GM12878 (cell line): ENCODE data around the gene VASH2. TPM values are rescaled to one million over a fixed set of nuclear protein-coding genes. Genes with fewer than 3 reads are reported as not detected.
A peak's percentile ranks its signal among the peaks of the same experiment; 100 is the strongest.

Experiments
- CEBPB ChIP-seq, 2 experiments: fragments of 150-350 bp in 1 of 2; IDR thresholded peaks; 2 replicates each; pipeline ENCODE4 v1.6.1; 2012 to 2014; ENCODE audit warnings: low read depth in 2 of 2, low read length in 2 of 2, borderline replicate concordance in 1 of 2, inconsistent platforms in 1 of 2
- EGR1 ChIP-seq, 2 experiments: IDR thresholded peaks; 1 replicate in 1 of 2; 2 replicates in 1 of 2; pipeline ENCODE4 v1.6.1; 2011 to 2012; ENCODE audit warnings: low read depth in 2 of 2, low read length in 2 of 2, borderline replicate concordance in 1 of 2, mild to moderate bottlenecking in 1 of 2, moderate library complexity in 1 of 2
- HCFC1 ChIP-seq: fragments of 150-350 bp; IDR thresholded peaks from 2 replicates; pipeline ENCODE4 v1.6.1; 2014; ENCODE audit warnings: low read length
- MTA3 ChIP-seq: IDR thresholded peaks from 2 replicates; pipeline ENCODE4 v1.6.1; 2012; ENCODE audit warnings: low read length, inconsistent platforms, borderline replicate concordance
- NFIC ChIP-seq: IDR thresholded peaks from 2 replicates; pipeline ENCODE4 v1.6.1; 2012; ENCODE audit warnings: low read depth, mild to moderate bottlenecking, inconsistent platforms, low read length, moderate library complexity
- SP1 ChIP-seq: IDR thresholded peaks from one replicate; pipeline ENCODE4 v1.6.1; 2011; ENCODE audit warnings: low read depth, low read length
- SRF ChIP-seq, 2 experiments: IDR thresholded peaks; 2 replicates each; pipeline ENCODE4 v1.6.1; 2011; ENCODE audit warnings: low read depth in 2 of 2, low read length in 2 of 2, mild to moderate bottlenecking in 1 of 2, moderate library complexity in 1 of 2
- TBL1XR1 ChIP-seq: IDR thresholded peaks from 2 replicates; pipeline ENCODE4 v1.6.1; 2012; ENCODE audit warnings: low read depth, low read length, improper control_type of control experiment
- TCF7 ChIP-seq: IDR thresholded peaks from 2 replicates; pipeline ENCODE4 v1.6.1; 2014; ENCODE audit warnings: antibody characterized with exemption, borderline replicate concordance
- polyA plus RNA-seq, 11 experiments: library from polyadenylated mRNA; depleted of rRNA in 4 of 11; unstranded in 6 of 11; stranded (reverse) in 5 of 11; fragments of >200 nt; fragmentation: Nextera tagmentation in 4 of 11; fragmentation: Illumina TruSeq in 1 of 11; extraction: Ambion mirVana in 4 of 11; extraction: Trizol in 1 of 11; gene quantifications; 1 replicate in 1 of 11; 2 replicates in 10 of 11; pipeline versions ENCODE4 v1.2.1 to v1.2.3, GENCODE V29; 2011 to 2016; ENCODE audit warnings: inconsistent platforms in 2 of 11, missing spikeins in 2 of 11, low read depth in 1 of 11
- total RNA-seq, 4 experiments: library from RNA; depleted of rRNA in 3 of 4; stranded (reverse); fragments of >200 nt in 3 of 4; fragmentation: Illumina TruSeq in 1 of 4; extraction: Trizol in 1 of 4; gene quantifications; 2 replicates each; pipeline versions ENCODE4 v1.2.1 to v1.2.3, GENCODE V29; 2013 to 2021
- TF ChIP-seq, protein P1 (sequence below): IDR thresholded peaks from 2 replicates; pipeline ENCODE4 v1.6.1; 2012; ENCODE audit warnings: mild to moderate bottlenecking, low read depth, low read length
- TF ChIP-seq, protein P2 (sequence below): fragments of 450-650 bp; IDR thresholded peaks from 2 replicates; pipeline ENCODE4 v1.6.1; 2017; ENCODE audit warnings: mild to moderate bottlenecking, moderate library complexity
- TF ChIP-seq, protein P3 (sequence below): IDR thresholded peaks from 2 replicates; pipeline ENCODE4 v1.6.1; 2012; ENCODE audit warnings: low read depth, low read length, improper control_type of control experiment

Gene VASH2
- total and polyA plus RNA-seq, 10 of the 15 experiments (the other 5 are each of a cell fraction or from before 2014, with no cell fraction given): 5.4 to 29.7 (median 21.7) TPM

DNA sequence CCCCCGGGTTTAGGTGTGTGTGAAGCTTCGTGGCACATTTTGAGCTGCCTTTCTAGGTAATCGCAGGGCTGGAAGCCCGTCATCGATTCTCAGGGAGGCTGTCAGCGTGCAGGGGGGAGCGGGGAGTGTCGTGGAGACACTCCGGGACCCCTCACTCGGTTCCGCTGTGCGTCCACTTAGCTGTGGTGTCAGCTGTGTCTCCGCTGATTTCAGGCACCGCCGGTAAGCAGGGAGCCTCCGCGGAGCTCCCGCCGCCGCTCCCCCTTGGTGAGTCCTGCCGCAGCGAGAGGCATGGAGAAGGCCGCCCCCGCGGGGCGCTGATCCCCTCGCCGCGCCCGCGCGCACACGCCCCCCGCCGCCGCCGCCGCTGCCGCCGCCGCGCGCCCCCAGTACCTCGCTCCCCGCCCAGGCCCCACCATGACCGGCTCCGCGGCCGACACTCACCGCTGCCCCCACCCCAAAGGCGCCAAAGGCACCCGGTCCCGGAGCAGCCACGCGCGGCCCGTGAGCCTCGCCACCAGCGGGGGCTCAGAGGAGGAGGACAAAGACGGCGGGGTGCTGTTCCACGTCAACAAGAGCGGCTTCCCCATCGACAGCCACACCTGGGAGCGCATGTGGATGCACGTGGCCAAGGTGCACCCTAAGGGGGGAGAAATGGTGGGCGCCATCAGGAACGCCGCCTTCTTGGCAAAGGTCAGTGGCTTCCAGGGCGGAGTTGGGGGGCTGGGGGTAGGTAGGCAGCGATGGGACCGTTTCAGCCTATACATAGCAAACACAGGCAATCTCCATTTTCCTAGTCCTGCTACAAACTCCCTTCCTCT is 995 bp downstream of the VASH2 start (continued):
- no peak for TF ChIP-seq CEBPB (IDR thresholded peaks at IDR 0.05; ENCODE audit: borderline replicate concordance in 1 of 2, low read depth in 2 of 2, low read length in 2 of 2)
- TF ChIP-seq, protein P1, sequence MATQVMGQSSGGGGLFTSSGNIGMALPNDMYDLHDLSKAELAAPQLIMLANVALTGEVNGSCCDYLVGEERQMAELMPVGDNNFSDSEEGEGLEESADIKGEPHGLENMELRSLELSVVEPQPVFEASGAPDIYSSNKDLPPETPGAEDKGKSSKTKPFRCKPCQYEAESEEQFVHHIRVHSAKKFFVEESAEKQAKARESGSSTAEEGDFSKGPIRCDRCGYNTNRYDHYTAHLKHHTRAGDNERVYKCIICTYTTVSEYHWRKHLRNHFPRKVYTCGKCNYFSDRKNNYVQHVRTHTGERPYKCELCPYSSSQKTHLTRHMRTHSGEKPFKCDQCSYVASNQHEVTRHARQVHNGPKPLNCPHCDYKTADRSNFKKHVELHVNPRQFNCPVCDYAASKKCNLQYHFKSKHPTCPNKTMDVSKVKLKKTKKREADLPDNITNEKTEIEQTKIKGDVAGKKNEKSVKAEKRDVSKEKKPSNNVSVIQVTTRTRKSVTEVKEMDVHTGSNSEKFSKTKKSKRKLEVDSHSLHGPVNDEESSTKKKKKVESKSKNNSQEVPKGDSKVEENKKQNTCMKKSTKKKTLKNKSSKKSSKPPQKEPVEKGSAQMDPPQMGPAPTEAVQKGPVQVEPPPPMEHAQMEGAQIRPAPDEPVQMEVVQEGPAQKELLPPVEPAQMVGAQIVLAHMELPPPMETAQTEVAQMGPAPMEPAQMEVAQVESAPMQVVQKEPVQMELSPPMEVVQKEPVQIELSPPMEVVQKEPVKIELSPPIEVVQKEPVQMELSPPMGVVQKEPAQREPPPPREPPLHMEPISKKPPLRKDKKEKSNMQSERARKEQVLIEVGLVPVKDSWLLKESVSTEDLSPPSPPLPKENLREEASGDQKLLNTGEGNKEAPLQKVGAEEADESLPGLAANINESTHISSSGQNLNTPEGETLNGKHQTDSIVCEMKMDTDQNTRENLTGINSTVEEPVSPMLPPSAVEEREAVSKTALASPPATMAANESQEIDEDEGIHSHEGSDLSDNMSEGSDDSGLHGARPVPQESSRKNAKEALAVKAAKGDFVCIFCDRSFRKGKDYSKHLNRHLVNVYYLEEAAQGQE: no peak
- TF ChIP-seq, protein P2, sequence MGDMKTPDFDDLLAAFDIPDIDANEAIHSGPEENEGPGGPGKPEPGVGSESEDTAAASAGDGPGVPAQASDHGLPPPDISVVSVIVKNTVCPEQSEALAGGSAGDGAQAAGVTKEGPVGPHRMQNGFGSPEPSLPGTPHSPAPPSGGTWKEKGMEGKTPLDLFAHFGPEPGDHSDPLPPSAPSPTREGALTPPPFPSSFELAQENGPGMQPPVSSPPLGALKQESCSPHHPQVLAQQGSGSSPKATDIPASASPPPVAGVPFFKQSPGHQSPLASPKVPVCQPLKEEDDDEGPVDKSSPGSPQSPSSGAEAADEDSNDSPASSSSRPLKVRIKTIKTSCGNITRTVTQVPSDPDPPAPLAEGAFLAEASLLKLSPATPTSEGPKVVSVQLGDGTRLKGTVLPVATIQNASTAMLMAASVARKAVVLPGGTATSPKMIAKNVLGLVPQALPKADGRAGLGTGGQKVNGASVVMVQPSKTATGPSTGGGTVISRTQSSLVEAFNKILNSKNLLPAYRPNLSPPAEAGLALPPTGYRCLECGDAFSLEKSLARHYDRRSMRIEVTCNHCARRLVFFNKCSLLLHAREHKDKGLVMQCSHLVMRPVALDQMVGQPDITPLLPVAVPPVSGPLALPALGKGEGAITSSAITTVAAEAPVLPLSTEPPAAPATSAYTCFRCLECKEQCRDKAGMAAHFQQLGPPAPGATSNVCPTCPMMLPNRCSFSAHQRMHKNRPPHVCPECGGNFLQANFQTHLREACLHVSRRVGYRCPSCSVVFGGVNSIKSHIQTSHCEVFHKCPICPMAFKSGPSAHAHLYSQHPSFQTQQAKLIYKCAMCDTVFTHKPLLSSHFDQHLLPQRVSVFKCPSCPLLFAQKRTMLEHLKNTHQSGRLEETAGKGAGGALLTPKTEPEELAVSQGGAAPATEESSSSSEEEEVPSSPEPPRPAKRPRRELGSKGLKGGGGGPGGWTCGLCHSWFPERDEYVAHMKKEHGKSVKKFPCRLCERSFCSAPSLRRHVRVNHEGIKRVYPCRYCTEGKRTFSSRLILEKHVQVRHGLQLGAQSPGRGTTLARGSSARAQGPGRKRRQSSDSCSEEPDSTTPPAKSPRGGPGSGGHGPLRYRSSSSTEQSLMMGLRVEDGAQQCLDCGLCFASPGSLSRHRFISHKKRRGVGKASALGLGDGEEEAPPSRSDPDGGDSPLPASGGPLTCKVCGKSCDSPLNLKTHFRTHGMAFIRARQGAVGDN: peak; percentile 43; the same call in 1 of the 2 replicates
- TF ChIP-seq, protein P3, sequence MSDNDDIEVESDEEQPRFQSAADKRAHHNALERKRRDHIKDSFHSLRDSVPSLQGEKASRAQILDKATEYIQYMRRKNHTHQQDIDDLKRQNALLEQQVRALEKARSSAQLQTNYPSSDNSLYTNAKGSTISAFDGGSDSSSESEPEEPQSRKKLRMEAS: peak; percentile 28; the same call in 1 of the 2 replicates
- peak in 1 of 2 experiments; percentile 59; a peak in 1 of 3 replicates for TF ChIP-seq EGR1 (IDR thresholded peaks at IDR 0.05; ENCODE audit: borderline replicate concordance in 1 of 2, low read depth in 2 of 2, low read length in 2 of 2)
- TF ChIP-seq SP1: no peak
- no peak for TF ChIP-seq TCF7
- no peak for TF ChIP-seq SRF (IDR thresholded peaks at IDR 0.05; ENCODE audit: low read depth in 2 of 2, low read length in 2 of 2)
- no peak for TF ChIP-seq HCFC1
- no peak for TF ChIP-seq MTA3
- no peak for TF ChIP-seq NFIC
- TF ChIP-seq TBL1XR1: no peak
